Esophagus muscularis mucosa (tissue), 4 donors: ENCODE measurements around the gene DHX58. TPM values are rescaled to one million over a fixed set of nuclear protein-coding genes. Genes with fewer than 3 reads are reported as not detected.

Experiments used
- DNase-seq: peaks from one replicate; pipeline ENCODE4 v3.0.0-alpha.2; 2017; ENCODE audit errors: extremely low spot score
- H3K27ac ChIP-seq, 4 donors: fragments of 200-600 bp; sonication (generic); replicated peaks in 1 of 4; 1 replicate in 3 of 4; 2 replicates in 1 of 4; pipeline ENCODE4 v1.5.1; 2016 to 2019; ENCODE audit warnings: mild to moderate bottlenecking in 1 of 4
- H3K27me3 ChIP-seq, 4 donors: fragments of 200-600 bp; sonication (generic); one replicate each; pipeline versions ENCODE4 v1.5.1 to v1.6.0; 2016 to 2019
- H3K36me3 ChIP-seq, 4 donors: fragments of 200-600 bp; sonication (generic); one replicate each; pipeline ENCODE4 v1.5.1; 2016 to 2019
- H3K4me1 ChIP-seq, 4 donors: fragments of 200-600 bp; sonication (generic); one replicate each; pipeline ENCODE4 v1.5.1; 2016 to 2019
- H3K4me3 ChIP-seq, 4 donors: fragments of 200-600 bp; sonication (generic); 1 replicate in 2 of 4; 2 replicates in 2 of 4; pipeline ENCODE4 v1.5.1; 2016 to 2019; ENCODE audit warnings: mild to moderate bottlenecking in 4 of 4, moderate library complexity in 1 of 4
- H3K9me3 ChIP-seq, 4 donors: fragments of 200-600 bp; sonication (generic); 1 replicate in 3 of 4; 2 replicates in 1 of 4; pipeline ENCODE4 v1.5.1; 2016 to 2019
- EP300 ChIP-seq: sonication (generic); formaldehyde crosslinking; IDR thresholded peaks from one replicate; pipeline ENCODE4 v1.6.1; 2017; ENCODE audit warnings: antibody characterized with exemption
- POLR2A ChIP-seq: fragments of 450-650 bp; IDR thresholded peaks from one replicate; pipeline ENCODE4 v1.6.1; 2017; ENCODE audit warnings: antibody characterized with exemption, moderate library complexity, mild to moderate bottlenecking, low read depth
- POLR2AphosphoS5 ChIP-seq, 2 donors: sonication (generic); formaldehyde crosslinking; IDR thresholded peaks; one replicate each; pipeline ENCODE4 v1.6.1; 2017; ENCODE audit warnings: antibody characterized with exemption in 2 of 2
- WGBS: methylation state at CpG from one replicate; pipeline ENCODE4 v1.1.5; 2018; 5-methylcytosine and 5-hydroxymethylcytosine counted together
- intact Hi-C: fragments of 100-400 bp; cut with DNase I; formaldehyde crosslinking; loops from one replicate; pipeline ENCODE4 v1.15.1; 2023
- total RNA-seq, 4 donors: library from RNA; depleted of rRNA; stranded (reverse); fragments of >200 nt; gene quantifications; one replicate each; pipeline versions ENCODE4 v1.1.0 to v1.2.1, GENCODE V29; 2016
- TF ChIP-seq, protein P1 (sequence below), 3 experiments: fragments of 200-600 bp in 2 of 3; fragments of 450-650 bp in 1 of 3; sonication (generic) in 2 of 3; IDR thresholded peaks; one replicate each; pipeline ENCODE4 v1.5.1; 2017 to 2019; ENCODE audit warnings: antibody characterized with exemption in 3 of 3, mild to moderate bottlenecking in 2 of 3, moderate library complexity in 1 of 3

The DHX58 gene
- total RNA-seq, 4 donors from 2014 or later = 9.6 to 11.7 (median 11.3) TPM

DNA sequence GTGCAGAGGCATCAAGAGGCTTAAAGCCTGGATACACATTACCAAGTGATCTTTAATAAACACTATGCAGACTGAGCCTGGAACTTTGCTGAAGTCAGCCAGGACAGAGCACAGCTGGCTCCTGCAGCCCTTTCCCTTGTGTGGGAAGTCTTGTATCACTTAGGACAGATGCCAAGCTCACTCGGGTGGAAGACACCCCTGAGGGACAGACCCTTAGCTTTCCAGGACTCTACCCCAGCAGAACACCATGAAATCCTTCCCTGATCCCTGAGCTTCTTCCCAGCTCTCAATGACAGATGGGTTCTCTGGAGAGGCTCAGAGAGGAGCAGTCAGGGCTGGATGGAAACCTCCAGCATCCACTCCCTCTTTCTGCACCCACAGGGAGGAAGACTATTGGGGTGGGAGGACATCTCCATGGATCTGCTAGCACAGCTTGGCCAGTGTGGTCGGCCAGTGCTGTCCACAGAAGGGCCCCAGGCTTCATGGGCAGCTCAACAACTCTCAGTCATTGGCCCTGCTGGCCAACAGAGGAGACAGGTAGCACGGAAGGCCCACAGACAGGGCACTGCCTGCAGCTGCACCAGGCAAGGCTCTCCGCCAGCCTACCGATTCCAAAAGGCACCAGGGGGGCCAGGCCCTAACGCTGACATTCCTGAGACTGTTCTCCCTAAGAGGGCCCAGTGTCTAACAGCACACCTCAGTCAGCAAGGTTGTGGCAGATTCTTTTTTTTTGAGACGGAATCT, 26.4 kb upstream of the DHX58 start:
- 73% methylated on average over 6 of the region's 7 CpGs for WGBS
- Histone ChIP-seq H3K27ac (peak overlapping the region in 1 of 4 donors; percentile 14), H3K4me1 (peaks cover 78 to 90% (median 86%) of the 10 kb centered on the region in 4 donors), H3K9me3 (no peaks in the 10 kb centered on the region), H3K4me3 (no peak overlapping the region), H3K36me3 (peaks cover 0 to 25% (median 7%) of the 10 kb centered on the region in 4 donors), H3K27me3 (no peaks in the 10 kb centered on the region)
- TF ChIP-seq POLR2A (no peak), EP300 (no peak), POLR2AphosphoS5 (IDR thresholded peaks at IDR 0.05) (no peak)
- TF ChIP-seq, protein P1, sequence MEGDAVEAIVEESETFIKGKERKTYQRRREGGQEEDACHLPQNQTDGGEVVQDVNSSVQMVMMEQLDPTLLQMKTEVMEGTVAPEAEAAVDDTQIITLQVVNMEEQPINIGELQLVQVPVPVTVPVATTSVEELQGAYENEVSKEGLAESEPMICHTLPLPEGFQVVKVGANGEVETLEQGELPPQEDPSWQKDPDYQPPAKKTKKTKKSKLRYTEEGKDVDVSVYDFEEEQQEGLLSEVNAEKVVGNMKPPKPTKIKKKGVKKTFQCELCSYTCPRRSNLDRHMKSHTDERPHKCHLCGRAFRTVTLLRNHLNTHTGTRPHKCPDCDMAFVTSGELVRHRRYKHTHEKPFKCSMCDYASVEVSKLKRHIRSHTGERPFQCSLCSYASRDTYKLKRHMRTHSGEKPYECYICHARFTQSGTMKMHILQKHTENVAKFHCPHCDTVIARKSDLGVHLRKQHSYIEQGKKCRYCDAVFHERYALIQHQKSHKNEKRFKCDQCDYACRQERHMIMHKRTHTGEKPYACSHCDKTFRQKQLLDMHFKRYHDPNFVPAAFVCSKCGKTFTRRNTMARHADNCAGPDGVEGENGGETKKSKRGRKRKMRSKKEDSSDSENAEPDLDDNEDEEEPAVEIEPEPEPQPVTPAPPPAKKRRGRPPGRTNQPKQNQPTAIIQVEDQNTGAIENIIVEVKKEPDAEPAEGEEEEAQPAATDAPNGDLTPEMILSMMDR (IDR thresholded peaks at IDR 0.05) = no peak
- intact Hi-C loops = no loop called here
- no peak for DNase-seq

DNA sequence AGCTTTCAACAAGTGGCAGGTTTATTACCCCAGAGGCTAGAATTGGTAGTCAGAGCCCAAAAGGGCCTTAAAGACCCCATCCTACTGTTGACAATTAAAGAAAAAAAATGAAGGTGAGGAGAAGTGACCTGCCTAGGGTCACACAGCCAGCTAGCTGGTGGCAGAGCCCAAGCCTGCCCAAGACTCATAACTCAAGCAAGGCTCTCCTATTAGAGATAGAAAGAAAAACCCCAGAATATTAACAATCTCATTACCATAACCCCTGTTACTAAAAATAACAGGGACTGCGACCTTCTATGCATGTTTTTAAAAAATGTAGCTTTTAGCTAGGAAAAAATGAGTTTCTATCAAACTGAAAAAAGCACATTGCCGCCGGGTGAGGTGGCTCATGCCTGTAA, 24.1 kb upstream of the DHX58 start:
- Histone ChIP-seq H3K9me3 (no peaks in the 10 kb centered on the region), H3K4me3 (peak overlapping the region in 1 of 4 donors; percentile 5), H3K36me3 (peaks cover 0 to 20% (median 5%) of the 10 kb centered on the region in 4 donors), H3K4me1 (peaks cover 80 to 91% (median 87%) of the 10 kb centered on the region in 4 donors), H3K27me3 (no peaks in the 10 kb centered on the region), H3K27ac (peak overlapping the region; percentile 30 to 63 (median 52))
- WGBS = 89% methylated on average over 3 of the region's 3 CpGs
- DNase-seq = no peak
- TF ChIP-seq POLR2AphosphoS5 (IDR thresholded peaks at IDR 0.05) = no peak
- no peak for TF ChIP-seq POLR2A
- TF ChIP-seq, protein P1 (IDR thresholded peaks at IDR 0.05) = no peak
- TF ChIP-seq EP300 = no peak
- intact Hi-C loops = no loop called here

DNA sequence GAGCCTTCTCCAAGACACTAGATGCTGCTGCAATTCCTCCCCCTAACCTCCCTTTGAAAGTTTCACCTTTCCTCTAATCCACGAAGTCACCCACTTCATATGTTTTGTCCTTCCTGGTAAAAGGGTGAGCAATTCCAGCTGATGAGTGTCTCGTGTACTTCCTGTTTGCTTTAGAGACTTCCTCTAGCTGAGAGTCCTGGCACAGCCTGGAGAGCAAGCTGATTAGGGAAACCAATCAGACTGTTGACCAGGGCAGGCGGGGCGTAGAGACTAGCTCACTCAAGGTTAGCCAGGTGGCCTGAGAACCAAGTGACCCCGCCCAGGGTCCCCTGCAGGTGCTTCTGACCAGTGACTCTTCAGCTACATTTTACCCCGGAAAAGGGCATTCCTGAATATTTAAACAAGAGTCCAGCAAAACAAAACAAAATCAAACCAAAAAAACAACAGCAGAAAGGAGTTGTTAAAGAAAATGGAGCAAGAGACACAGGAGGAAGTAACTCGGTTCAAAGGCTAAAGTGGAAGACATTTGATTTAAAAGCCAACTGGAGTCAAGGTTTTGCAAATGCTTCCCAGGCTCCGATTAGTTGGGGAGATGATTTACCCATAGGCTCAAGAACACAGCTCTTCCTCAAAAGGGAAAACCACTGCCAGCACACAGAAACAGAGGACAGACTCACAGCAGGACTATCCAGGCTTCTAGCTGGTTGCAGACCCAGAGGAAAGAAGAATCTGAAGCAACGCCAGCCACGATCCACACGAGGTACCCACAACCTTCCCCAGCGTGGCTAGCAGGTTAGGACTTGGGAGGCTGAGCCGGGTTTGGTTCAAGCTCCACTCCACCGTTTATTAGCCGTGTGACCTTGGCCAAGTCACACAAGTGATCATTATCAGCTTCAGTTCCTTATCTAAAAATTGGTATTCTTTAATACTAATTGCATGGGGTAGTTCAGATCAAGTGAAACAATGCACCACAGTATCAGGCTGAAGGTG, 23.4 kb upstream of the DHX58 start:
- H3K27me3 ChIP-seq = no peaks in the 10 kb centered on the region
- no peak for DNase-seq
- TF ChIP-seq POLR2A = no peak
- peak; percentile 61 to 69 for TF ChIP-seq POLR2AphosphoS5 (IDR thresholded peaks at IDR 0.05)
- TF ChIP-seq, protein P1 (IDR thresholded peaks at IDR 0.05) = no peak
- no peaks in the 10 kb centered on the region for H3K9me3 ChIP-seq
- H3K36me3 ChIP-seq = peaks cover 0 to 13% (median under 1%) of the 10 kb centered on the region in 4 donors
- H3K4me1 ChIP-seq = peaks cover 83 to 91% (median 89%) of the 10 kb centered on the region in 4 donors
- 62% methylated on average over 15 of the region's 15 CpGs for WGBS
- H3K4me3 ChIP-seq = peak overlapping the region in 1 of 4 donors; percentile 5
- intact Hi-C loops = no loop called here
- H3K27ac ChIP-seq = peak overlapping the region; percentile 39 to 63 (median 52)

DNA sequence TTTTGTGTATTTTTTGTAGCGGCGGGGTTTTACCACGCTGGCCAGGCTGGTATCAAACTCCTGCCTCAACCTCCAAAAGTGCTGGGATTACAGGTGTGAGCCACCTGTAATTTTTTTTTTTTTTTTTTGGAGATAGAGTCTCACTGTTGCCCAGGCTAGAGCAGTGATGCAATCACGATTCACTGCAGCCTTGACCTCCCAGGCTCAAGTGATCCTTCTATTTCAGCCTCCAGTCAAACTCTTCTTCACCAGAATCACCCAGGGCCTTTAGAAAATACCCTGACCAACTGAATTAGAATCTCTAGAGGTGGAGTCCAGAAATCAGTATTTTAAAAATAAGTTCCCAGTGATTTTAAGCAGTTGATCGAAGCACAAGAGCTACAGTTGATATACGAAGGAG, 22.6 kb upstream of the DHX58 start:
- 81% methylated on average over 6 of the region's 6 CpGs for WGBS
- peaks cover under 1 to 14% (median 7%) of the 10 kb centered on the region in 4 donors for H3K36me3 ChIP-seq
- no peak for DNase-seq
- intact Hi-C loops = no loop called here
- H3K27ac ChIP-seq = peak overlapping the region; percentile 35 to 52 (median 45)
- H3K4me3 ChIP-seq = no peak overlapping the region
- no peaks in the 10 kb centered on the region for H3K27me3 ChIP-seq
- peaks cover 89 to 97% (median 93%) of the 10 kb centered on the region in 4 donors for H3K4me1 ChIP-seq
- H3K9me3 ChIP-seq = no peaks in the 10 kb centered on the region
- no peak for TF ChIP-seq EP300
